Activated CD4-positive, alpha-beta T cell treated with anti-CD3 and anti-CD28 coated beads, Interleukin-2, amount 10 ng/mL, durations not matched to agents 7 days and 5 days (primary cell): ENCODE data around the gene PILRB. TPM values are rescaled to one million over a fixed set of nuclear protein-coding genes. Genes with fewer than 3 reads are reported as not detected.
"Not testable (repeated sequence)": the region's sequence is repeated elsewhere in the genome, so short reads cannot be mapped to it uniquely, and the experiment has no call there.

Experiments used
- CTCF ChIA-PET: fragments of 350-600 bp; sonication (Branson Sonifier 250); formaldehyde crosslinking; loops from one replicate; lab custom pipeline; 2021; ENCODE audit warnings: antibody characterized with exemption; lab: Charles Lee
- POLR2A ChIA-PET: fragments of 350-600 bp; sonication (Branson Sonifier 250); formaldehyde crosslinking; loops from one replicate; lab custom pipeline; 2021; ENCODE audit warnings: antibody characterized with exemption; lab: Charles Lee
- DNase-seq: peaks from one replicate; pipeline ENCODE4 v3.0.0-alpha.2; 2020
- H3K27ac Mint-ChIP-seq: one replicate; pipeline ENCODE4 v1.8.0; 2021; ENCODE audit warnings: mild to moderate bottlenecking, moderate library complexity, mixed read lengths
- H3K27me3 Mint-ChIP-seq: one replicate; pipeline ENCODE4 v1.8.0; 2021; ENCODE audit warnings: mixed read lengths
- H3K36me3 Mint-ChIP-seq: one replicate; pipeline ENCODE4 v1.8.0; 2021; ENCODE audit warnings: low read depth, mixed read lengths
- H3K4me1 Mint-ChIP-seq: one replicate; pipeline ENCODE4 v1.8.0; 2021; ENCODE audit warnings: mixed read lengths
- H3K4me3 Mint-ChIP-seq: one replicate; pipeline ENCODE4 v1.8.0; 2021; ENCODE audit warnings: mild to moderate bottlenecking, moderate library complexity, mixed read lengths
- H3K9me3 Mint-ChIP-seq: one replicate; pipeline ENCODE4 v1.8.0; 2021; ENCODE audit warnings: mixed read lengths
- total RNA-seq, 2 experiments: library from RNA; stranded (reverse); gene quantifications; one replicate each; pipeline ENCODE4 v1.2.3, GENCODE V29; 2021

Gene PILRB
- total RNA-seq, 2 experiments from 2014 or later = 50.6 to 56.2 TPM

GRCh38 chr7:100345288-100345672, 12.6 kb upstream of the PILRB start:
- peak; percentile 73 for DNase-seq
- Mint-ChIP-seq H3K4me3 (peak overlapping the region; percentile 26), H3K36me3 (peaks cover 59% of the 10 kb centered on the region), H3K4me1 (peaks cover 38% of the 10 kb centered on the region), H3K27ac (peak overlapping the region; percentile 90)
- POLR2A ChIA-PET, H3K27me3 Mint-ChIP-seq, H3K9me3 Mint-ChIP-seq: not testable (repeated sequence)
- CTCF ChIA-PET = interaction anchor here (0.6 to 2.8 kb wide), 12 partner anchors 14 to 219 kb away, joined by 3 to 12 read pairs (median 3); partner anchors contain the start of genes MBLAC1 and PPP1R35

GRCh38 chr7:100346921-100347320, 11.0 kb upstream of the PILRB start:
- DNase-seq = no peak
- peaks cover 65% of the 10 kb centered on the region for H3K36me3 Mint-ChIP-seq
- peaks cover 46% of the 10 kb centered on the region for H3K4me1 Mint-ChIP-seq
- H3K9me3 Mint-ChIP-seq = no peaks in the 10 kb centered on the region
- peak overlapping the region; percentile 36 for H3K27ac Mint-ChIP-seq
- no peaks in the 10 kb centered on the region for H3K27me3 Mint-ChIP-seq
- H3K4me3 Mint-ChIP-seq = no peak overlapping the region
- ChIA-PET CTCF (interaction anchor here (0.8 to 2.8 kb wide), 7 partner anchors 25 to 216 kb away, joined by 3 to 12 read pairs (median 4); no protein-coding TSS in a partner anchor), POLR2A (no interaction called here)

DNA sequence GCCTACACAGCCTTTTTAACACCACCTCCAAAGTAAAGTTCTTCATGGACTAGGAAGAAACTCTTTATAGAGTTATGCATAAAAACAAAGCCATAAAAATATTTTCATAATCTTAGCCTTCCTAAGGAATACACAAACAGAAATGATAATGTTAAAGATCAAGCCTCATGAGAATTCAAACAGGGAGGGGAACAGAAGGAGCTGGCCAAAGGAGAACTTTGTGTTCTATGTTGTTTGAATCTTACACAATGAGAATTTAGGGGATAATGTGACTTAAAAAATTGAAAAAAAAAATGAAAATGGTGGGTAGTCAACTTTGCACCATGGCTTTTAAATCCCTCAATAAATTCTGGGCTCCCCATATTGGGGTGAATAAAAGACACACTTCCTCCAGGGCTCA, 9.1 kb upstream of the PILRB start:
- H3K4me3 Mint-ChIP-seq = no peak overlapping the region
- peaks cover 45% of the 10 kb centered on the region for H3K4me1 Mint-ChIP-seq
- POLR2A ChIA-PET = interaction anchor here (0.7 kb wide), 1 partner anchor 13 kb away, joined by 4 read pairs; no protein-coding TSS in a partner anchor
- H3K36me3 Mint-ChIP-seq = peaks cover 56% of the 10 kb centered on the region
- no peaks in the 10 kb centered on the region for H3K9me3 Mint-ChIP-seq
- DNase-seq = no peak
- H3K27ac Mint-ChIP-seq = no peak overlapping the region
- no peaks in the 10 kb centered on the region for H3K27me3 Mint-ChIP-seq
- CTCF ChIA-PET = interaction anchor here (0.7 to 1.2 kb wide), 2 partner anchors 217 to 233 kb away, joined by 3 to 4 read pairs; no protein-coding TSS in a partner anchor

- no peaks in the 10 kb centered on the region for H3K27me3 Mint-ChIP-seq
- H3K4me1 Mint-ChIP-seq = peaks cover 36% of the 10 kb centered on the region
- H3K27ac Mint-ChIP-seq = no peak overlapping the region
- ChIA-PET CTCF (no interaction called here), POLR2A (no interaction called here)
- DNase-seq = no peak
- no peak overlapping the region for H3K4me3 Mint-ChIP-seq
- peaks cover 53% of the 10 kb centered on the region for H3K36me3 Mint-ChIP-seq
- H3K9me3 Mint-ChIP-seq = no peaks in the 10 kb centered on the region
Measured at GRCh38 chr7:100349757-100350156, 8.2 kb upstream of the PILRB start.

DNA sequence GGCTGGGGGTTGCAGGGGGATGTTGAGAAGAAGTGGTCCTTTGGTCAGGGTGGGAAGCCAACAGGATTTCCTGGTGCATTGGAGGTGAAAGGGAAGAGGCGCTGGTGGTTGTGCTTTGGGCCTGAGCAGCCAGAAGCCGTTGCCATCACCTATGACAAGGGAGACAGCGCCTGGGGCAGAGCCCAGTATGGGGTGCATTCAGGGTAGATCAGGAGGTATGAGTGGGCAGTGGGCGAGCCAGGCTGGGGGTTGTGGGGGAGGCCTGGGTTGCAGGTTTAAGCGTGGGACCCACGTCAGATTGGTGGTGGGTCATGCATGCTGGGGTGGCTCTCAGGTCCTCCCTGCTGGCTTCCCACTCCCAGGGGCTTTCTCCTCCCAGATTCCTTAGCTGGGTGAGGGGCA, 6.3 kb upstream of the PILRB start:
- no peak for DNase-seq
- H3K27me3 Mint-ChIP-seq = no peaks in the 10 kb centered on the region
- POLR2A ChIA-PET = no interaction called here
- CTCF ChIA-PET = no interaction called here
- peak overlapping the region; percentile 82 for H3K27ac Mint-ChIP-seq
- H3K9me3 Mint-ChIP-seq = no peaks in the 10 kb centered on the region
- H3K4me3 Mint-ChIP-seq = no peak overlapping the region
- peaks cover 27% of the 10 kb centered on the region for H3K4me1 Mint-ChIP-seq
- H3K36me3 Mint-ChIP-seq = peaks cover 48% of the 10 kb centered on the region

DNA sequence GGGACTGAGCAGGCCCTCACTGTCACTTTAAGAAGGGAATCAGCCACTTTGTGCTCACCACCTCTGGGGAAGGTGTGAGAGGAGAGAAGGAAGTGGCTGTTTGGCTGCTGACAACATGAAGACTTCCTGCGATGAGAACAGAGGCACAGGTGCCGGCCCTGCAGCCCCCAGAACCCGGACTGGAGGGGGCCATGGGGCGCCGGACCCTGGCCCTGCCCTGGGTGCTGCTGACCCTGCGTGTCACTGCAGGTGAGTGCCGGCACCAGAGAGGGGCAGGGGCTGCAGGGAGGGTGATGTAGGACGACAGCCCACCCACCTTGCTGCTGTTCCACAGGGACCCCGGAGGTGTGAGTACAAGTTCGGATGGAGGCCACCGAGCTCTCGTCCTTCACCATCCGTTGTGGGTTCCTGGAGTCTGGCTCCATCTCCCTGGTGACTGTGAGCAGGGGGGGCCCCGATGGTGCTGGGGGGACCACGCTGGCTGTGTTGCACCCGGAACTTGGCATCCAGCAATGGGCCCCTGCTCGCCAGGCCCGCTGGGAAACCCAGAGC, 5.6 kb upstream of the PILRB start:
- POLR2A ChIA-PET, CTCF ChIA-PET, H3K9me3 Mint-ChIP-seq, H3K4me3 Mint-ChIP-seq, H3K27me3 Mint-ChIP-seq, DNase-seq: not testable (repeated sequence)
- Mint-ChIP-seq H3K36me3 (peaks cover 43% of the 10 kb centered on the region), H3K27ac (peak overlapping the region; percentile 73), H3K4me1 (peaks cover 27% of the 10 kb centered on the region)

DNA sequence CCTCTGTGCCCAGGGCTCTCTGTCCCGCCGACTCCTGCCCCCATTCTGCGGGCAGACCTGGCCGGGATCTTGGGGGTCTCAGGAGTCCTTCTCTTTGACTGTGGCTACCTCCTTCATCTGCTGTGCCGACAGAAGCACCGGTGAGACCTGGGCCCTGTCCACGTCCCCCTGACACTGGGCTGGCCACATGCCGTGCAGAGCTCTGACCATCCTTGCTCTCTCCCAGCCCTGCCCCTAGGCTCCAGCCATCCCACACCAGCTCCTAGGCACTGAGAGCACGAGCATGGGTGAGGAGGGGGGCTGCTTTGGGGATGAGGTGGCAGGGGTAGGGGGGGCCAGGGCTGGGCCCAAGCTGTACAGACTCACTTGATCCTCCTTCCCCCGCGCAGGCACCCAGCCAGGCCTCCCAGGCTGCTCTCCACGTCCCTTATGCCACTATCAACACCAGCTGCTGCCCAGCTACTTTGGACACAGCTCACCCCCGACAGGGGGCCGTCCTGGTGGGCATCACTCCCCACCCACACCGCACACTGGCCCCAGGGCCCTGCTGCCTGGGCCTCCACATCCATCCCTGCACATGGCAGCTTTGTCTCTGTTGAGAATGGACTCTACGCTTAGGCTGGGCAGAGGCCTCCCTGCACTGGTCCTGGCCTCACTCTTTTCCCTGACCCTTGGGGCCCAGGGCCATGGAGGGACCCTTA, 4.8 kb upstream of the PILRB start:
- CTCF ChIA-PET = interaction anchor here (0.6 kb wide), 1 partner anchor 367 kb away, joined by 3 read pairs; the partner anchor contains the start of gene EPO

DNA sequence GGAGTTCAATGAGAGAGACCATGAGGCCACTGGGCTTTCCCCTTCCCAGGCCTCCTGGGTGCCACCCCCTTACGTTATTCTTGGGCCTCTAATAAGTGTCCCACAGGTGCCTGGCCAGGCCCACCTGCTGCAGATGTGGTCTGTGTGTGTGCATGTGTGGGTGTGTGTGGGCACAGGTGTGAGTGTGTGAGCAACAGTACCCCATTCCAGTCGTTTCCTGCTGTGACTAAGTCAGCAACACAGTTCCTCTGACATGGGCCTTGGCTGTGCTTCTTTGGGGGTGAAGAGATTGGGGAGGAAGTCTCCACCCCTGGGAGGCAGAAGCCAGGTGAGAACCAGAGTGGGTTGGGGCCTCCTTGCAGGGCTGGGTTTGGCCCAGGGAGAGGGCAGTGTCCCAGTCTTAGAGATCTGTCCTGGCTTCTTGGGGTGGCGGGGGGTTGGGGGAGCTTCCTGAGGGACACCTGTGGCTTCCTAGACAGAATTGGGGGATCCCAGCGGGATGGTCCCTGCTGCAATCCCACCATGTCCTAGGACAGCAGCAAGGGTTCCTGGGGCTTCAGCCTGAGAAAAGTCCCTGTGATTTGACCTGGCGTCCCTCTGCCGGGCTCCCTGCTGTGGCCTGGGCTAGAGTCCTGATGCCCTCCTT, 4.1 kb upstream of the PILRB start:
- Mint-ChIP-seq H3K9me3 (no peaks in the 10 kb centered on the region), H3K36me3 (peaks cover 37% of the 10 kb centered on the region), H3K27me3 (no peaks in the 10 kb centered on the region), H3K27ac (peak overlapping the region; percentile 75), H3K4me1 (peaks cover 27% of the 10 kb centered on the region), H3K4me3 (no peak overlapping the region)
- DNase-seq = no peak
- CTCF ChIA-PET = interaction anchor here (0.6 kb wide), 1 partner anchor 191 kb away, joined by 3 read pairs; no protein-coding TSS in a partner anchor
- POLR2A ChIA-PET = no interaction called here

More for the DNA sequence above, 4.8 kb upstream of the PILRB start:
- Mint-ChIP-seq H3K27ac (peak overlapping the region; percentile 75), H3K4me3 (no peak overlapping the region), H3K36me3 (peaks cover 38% of the 10 kb centered on the region), H3K4me1 (peaks cover 27% of the 10 kb centered on the region), H3K9me3 (no peaks in the 10 kb centered on the region), H3K27me3 (no peaks in the 10 kb centered on the region)
- POLR2A ChIA-PET = no interaction called here
- DNase-seq = no peak

DNA sequence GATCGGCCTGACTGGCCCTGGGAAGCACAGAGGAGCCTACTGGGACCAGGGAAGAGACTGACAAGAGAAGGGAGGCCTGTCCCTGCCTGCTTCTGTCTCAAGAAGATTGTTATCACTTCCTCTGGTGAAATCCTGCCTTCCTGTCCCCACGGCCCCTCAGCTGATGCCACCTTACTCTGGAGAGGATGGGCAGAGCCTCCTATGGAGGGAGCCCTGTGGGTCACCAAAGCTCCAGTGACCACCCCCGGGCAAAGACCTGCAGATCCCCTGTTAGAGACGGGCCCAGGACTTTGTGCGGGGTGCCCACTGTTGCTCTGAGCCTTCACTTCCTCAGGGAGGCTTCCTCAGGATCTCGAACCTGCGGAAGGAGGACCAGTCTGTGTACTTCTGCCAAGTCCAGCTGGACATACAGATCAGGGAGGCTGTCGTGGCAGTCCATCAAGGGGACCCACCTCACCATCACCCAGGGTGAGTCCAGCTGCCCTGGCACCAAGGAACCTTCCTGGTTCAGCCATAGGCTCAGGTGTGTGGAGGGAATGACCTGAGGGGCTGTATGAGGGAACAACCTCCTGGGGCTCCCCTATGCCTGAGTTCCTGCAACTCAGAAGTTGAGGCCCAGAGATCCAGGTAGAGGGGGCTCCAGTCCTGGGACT, 1.4 kb upstream of the PILRB start:
- peaks cover 17% of the 10 kb centered on the region for H3K4me1 Mint-ChIP-seq
- POLR2A ChIA-PET = no interaction called here
- peaks cover 31% of the 10 kb centered on the region for H3K36me3 Mint-ChIP-seq
- CTCF ChIA-PET = no interaction called here
- H3K9me3 Mint-ChIP-seq = no peaks in the 10 kb centered on the region
- H3K4me3 Mint-ChIP-seq = no peak overlapping the region
- DNase-seq = no peak
- no peak overlapping the region for H3K27ac Mint-ChIP-seq
- H3K27me3 Mint-ChIP-seq = no peaks in the 10 kb centered on the region

DNA sequence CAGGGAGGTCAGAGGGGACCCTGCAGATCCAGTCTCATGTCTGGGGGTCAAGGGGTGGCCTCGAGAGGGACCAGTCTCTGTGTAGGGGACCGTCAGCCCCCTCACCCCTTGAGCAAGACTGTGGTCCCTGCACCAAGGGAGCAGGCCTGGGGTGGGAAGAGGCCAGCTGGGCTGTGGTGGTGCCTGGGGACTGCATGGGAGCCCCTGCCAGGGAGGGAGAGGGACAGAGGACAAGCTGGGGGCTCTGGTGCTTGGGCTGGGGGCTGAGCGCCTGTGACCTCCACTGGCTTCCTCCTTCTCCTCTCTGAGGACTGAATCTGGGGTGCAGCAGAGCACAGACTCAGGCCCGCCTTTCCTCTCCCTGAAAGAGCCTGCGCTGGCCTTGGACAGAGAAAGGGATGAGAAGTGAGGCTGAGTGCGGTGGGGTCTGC, 771 bp upstream of the PILRB start:
- DNase-seq = no peak
- Mint-ChIP-seq H3K36me3 (peaks cover 36% of the 10 kb centered on the region), H3K27ac (no peak overlapping the region), H3K27me3 (no peaks in the 10 kb centered on the region), H3K4me3 (no peak overlapping the region), H3K9me3 (no peaks in the 10 kb centered on the region), H3K4me1 (peaks cover 13% of the 10 kb centered on the region)
- ChIA-PET POLR2A (no interaction called here), CTCF (no interaction called here)

DNA sequence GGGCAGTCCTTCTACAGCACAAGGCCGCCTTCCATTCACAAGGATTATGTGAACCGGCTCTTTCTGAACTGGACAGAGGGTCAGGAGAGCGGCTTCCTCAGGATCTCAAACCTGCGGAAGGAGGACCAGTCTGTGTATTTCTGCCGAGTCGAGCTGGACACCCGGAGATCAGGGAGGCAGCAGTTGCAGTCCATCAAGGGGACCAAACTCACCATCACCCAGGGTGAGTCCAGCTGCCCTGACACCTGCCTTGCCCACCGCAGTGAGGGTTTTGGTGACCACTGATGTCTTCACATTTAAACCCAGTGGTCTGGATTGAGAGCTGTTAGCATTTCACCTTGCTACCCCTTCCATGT, 918 bp downstream of the PILRB start:
- Mint-ChIP-seq H3K36me3 (peaks cover 53% of the 10 kb centered on the region), H3K4me3 (no peak overlapping the region), H3K27me3 (no peaks in the 10 kb centered on the region), H3K27ac (no peak overlapping the region), H3K4me1 (peaks cover 8% of the 10 kb centered on the region), H3K9me3 (no peaks in the 10 kb centered on the region)
- DNase-seq = no peak
- ChIA-PET CTCF (interaction anchor here (1.0 kb wide), 1 partner anchor 14 kb away, joined by 3 read pairs; no protein-coding TSS in a partner anchor), POLR2A (no interaction called here)

GRCh38 chr7:100360135-100360854, 2.4 kb downstream of the PILRB start:
- ChIA-PET CTCF (no interaction called here), POLR2A (no interaction called here)
- DNase-seq = no peak
- Mint-ChIP-seq H3K4me1 (peaks cover 18% of the 10 kb centered on the region), H3K9me3 (no peaks in the 10 kb centered on the region), H3K27me3 (no peaks in the 10 kb centered on the region), H3K36me3 (peaks cover 60% of the 10 kb centered on the region), H3K27ac (peak overlapping the region; percentile 31), H3K4me3 (no peak overlapping the region)
